Measurements from ENCODE around the gene MYO7B.

The MYO7B gene

DNA sequence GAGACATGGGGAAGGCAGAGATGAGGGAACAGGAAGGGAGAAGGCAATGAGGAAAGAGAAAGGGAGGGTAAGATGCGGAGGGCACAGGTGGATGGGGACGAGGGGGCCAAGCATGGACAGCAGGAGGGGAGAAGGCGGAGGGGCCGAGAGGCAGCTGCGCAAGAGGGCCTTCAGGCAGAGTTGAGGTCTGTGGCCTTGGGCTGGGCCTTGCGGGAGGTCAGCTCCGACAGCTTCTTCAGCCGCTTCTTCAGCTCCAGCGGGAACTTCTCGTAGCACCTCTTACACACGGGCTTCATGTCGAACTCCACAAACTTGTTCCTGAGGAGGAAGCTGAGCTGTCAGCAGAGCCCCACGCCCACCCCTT lies 103.6 kb downstream of the MYO7B start:
- no peak for DNase-seq

GRCh38 chr2:127640082-127641072 lies 104.9 kb downstream of the MYO7B start:
- no peak for DNase-seq

GRCh38 chr2:127641133-127641532 lies 105.7 kb downstream of the MYO7B start:
- DNase-seq, result no peak

DNA sequence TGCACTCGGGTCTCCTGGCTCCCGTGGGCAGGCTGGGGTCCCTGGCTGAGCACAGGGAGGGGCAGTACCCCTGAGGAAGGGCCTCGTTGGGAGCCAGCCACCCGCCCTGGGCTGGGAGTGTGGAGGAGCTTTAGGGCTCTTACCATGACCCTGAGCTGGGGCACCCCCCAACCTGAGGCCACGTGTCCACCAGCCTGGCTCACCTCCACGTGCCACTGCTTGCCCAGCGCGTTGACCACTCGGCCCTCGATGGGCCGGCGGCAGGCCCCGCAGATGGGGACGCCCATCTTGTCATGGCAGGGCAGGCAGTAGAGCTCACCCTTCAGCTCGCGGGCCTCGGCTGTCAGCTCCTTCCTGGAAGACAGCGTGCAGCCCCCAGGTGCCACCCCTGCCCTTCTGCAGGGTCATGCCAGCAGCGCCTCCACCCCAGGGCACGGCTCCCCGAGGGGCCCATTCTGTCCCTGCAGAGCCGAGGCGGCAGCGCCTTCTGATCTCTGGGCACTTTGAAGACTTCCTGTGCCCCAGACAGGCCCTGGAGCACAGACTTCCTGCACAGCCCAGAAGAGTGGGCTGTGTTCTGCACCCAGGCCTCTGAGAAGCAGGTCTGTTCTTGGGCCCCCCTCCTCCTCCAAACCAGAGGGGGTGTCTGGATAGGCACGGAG lies 106.5 kb downstream of the MYO7B start:
- DNase-seq, result no peak

DNA sequence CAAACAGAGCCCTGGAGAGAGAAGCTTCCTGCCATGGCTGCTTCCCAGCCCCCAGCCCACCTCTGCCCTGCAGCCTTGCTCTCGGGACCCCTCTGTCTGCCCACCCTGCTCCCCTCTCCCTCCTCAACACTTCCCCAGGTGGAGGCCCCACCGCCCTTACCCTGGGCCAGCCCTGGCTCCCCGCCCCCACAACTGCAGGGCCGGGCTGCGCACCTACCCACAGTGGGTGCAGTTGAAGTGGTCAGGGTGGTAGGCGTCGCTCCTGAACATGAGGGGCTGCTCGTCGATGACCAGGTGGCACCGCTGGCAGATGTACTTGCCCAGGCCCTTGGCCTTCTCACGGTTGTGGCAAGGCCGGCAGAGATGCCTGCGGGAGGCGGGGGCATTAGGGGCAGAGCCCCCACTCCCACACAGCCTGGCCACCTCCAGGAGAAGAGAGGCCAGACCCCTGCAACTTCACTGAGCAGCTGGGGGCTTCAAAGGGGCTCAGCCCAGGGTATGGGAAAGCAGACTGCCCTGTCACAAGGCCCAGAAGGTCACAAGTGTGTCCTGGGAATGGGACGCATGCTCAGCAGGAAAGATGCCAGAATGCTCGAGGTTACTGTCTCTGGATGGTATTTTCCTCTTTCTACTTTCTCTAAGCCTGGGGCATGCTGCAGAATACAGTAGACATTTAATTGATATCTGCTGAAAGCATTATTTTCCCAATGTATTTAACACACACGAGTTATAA lies 107.4 kb downstream of the MYO7B start:
- DNase-seq, result no peak

DNA sequence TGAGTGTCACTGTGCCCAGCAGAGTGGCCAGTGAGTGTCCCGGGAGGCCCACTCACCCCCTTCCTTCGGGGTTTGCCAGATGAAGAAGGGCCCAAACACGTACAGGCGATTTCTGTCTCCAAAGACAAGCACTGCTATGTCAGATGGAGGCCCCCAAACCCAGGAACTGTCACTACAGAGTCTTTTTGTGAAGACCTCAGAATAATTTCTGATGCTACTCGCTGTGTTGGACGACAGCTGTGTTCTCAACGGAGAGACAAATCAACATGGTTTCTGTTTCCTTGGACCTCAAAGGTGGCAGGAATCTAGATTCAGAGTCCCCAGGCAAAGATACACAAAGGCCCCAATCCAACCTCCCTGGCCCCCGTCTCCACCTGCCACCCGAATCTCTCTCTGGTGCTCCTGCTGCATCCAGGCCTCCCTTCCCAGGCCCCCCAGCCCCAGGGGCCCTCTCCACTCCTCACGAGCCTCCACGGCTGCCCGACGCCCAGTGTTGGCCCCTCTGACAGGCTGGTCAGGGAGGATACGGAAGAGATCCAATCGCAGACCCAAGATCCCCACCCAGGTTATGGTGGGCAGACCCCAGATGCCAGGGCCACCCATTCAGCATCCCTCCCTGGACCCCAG lies 108.1 kb downstream of the MYO7B start:
- DNase-seq, result no peak

DNA sequence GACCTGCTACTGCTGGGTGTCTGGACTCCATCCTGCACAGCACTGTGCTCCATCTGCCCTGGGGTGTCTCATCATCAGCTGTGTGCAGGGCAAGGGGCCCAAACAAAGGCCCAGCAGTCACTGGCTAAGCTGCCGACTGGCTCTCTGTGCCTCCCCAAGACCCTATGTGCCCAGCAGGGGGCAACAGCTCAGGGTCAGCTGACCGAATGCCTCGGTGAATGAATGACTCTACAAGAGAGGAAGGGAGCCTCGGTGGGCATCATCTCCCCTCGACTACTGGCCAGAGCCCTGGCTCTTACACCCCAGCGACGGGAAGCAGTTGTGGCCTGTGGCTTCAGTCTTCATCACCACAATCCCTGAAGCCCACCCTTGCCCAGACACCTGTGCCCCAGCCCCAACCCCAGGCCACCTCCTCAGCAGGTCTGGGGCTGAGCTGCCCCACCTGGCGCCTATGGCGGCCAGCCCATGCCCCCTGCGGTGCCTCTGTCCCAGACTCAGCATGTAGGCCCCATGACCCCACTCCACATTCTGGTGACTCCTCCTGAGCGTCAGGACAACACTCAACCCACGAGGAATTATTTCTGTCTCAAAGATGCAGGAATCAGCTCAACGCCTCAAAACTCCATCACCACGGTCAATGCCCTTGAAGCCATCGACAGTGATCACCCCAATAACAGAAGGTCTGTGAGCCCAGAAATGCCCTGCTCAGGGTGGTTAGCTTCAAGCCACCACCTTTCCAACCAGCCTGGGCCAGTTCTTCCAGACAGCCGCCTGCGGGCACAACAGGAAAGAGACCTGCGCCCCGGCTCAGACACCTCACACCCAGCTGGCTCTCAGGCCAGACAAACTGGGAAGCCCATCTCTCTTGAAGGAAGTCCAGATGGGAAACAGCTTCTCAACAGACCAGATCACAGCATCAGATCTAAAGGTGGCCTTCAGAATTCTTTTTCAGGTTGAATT lies 108.9 kb downstream of the MYO7B start:
- no peak for DNase-seq

DNA sequence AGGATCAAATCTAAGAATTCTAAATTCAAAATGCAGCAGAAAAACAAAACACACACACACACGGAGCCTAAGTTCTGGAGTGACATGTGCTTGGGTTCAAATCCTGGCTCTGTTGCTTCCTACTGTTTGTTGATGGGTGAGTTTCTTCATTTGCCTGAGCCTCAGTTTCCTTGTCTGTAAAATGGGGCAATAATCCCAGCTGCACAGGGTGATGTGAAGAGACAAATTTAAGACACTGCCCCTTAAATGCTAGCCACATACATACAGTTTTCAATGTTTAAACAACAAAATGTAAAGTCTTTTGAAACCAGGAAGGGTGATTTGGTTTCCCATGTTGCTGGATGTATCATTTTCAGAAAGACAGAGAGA lies 109.5 kb downstream of the MYO7B start:
- no peak for DNase-seq

GRCh38 chr2:127645395-127646291 lies 110.2 kb downstream of the MYO7B start, which contains the start of gene GPR17:
Gene GPR17, plus strand, starts transcription at chr2:127646153. Its CDS starts 4,583 bp downstream, at chr2:127650736.
- no peak for DNase-seq

- no peak for DNase-seq
Measured at GRCh38 chr2:127646487-127647241, 111.2 kb downstream of the MYO7B start.

DNA sequence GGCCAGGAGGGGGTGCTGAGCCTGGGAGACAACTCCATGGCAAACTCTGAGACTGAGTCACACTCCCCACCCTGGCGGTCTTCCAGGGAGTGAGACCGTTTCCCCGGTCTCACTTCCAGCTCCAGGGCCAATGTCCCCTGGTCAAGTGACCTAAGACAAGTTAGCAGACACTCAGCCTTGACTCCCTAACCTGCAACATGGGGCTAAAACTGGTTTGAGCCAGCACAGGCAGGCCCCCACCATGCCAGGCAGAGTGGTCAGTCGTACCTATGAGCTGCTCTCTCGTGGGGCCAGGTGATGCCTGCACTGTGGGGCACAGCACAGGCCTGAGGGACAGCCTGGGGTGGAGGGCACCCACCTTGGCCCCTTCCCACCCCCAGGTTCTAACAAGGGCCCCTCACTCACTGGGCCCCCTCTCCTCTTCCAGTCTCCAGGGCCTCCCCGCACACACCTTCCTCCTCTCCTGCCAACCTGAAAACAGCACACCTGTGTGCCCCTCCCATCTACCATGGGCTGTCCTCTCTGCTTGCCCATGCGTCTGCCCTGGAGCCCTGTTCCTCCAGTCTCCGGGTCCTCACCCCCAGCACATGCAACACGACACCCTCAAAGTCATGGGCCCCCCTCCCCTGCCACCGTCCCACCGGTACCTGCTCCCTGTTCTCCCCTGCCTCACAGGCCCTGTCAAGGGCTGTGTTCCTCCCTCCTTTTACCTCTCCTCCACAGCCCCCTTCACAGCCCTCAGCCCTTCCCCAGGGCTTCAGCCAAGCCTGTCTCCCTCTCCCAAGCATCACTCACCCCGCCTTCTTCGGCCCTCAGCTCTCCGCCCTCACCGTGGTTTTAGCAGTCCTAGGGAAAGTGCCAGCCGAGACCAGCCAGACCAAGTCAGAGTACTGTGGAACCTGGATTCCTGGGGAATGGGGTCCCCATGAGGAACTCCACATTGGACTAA lies 112.0 kb downstream of the MYO7B start:
- DNase-seq, result no peak

GRCh38 chr2:127648321-127648720 lies 112.8 kb downstream of the MYO7B start:
- no peak for DNase-seq

DNA sequence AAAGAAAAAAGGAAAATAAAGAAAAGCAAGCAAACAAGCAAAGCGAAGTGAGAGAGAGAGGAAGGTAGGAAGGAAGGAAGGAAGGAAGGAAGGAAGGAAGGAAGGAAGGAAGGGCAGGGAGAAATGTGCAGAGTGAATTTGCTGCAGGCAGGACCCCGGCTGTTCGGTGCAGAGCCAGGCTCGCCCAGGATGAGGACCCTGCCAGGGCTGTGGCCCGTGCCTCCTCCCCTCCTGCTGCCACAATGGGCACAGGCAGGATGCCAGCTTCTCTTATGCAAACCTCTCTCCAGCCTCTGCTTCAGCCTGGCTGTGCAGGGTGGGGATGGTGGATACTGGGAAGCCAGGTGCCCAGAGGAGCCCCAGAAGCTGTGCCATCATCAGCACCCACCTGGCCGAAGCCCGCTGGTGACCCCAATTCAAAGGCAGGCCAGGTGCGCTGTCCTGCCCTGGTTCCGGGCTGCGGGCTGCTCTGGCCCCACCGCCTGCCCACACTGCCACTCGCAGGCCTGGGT lies 113.7 kb downstream of the MYO7B start:
- no peak for DNase-seq

DNA sequence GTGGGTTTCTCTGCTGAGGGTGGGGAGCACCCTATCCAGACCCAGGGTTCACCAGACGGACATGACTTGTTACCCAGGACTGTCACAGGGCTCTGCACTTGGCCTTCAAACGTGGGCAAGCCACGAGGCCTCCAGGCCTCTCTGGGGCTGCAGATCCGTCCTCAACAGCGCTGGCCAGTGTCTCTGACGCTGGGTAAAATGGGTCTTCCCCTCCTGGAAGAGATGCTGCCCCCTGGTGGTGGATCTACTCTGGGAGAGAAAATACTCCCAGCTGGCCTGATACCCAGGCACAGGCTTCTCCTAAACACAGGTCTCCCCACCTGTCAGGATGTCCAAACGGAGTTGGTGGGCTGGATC lies 114.2 kb downstream of the MYO7B start:
- DNase-seq, result peak; percentile 60

DNA sequence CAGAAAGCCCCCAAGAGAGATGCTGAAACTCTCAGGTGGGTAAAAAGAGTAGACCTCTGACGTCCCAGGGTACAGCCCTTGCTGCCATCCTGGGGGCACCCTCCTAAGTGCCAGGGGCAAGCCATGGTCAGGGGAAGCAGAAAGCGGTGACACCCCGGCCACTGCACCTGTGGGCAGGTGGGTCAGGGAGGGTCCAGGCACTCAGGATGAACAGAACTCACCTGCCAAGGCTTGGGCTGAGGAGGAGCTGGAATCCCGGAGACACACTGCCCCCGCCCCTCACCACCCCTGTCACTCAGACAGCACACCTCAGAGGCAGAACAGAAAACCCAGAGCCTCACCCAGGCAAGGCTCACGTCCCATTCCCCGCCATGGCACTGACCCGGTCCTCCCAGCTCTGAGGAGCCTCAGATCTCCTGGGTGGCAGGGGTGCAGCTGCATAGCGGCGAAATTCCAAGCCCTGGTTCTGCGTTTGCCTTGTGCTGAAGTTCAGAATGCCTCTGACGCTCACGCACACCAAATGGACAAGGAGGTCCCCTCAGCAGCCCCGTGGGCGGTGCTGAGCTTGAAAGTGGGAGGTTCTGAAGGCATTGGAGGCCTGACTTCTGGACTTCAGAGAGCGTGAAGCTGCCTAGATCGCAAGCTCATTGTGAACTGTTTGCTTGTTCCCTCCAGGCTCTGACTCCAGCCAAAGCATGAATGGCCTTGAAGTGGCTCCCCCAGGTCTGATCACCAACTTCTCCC lies 114.7 kb downstream of the MYO7B start:
- DNase-seq, result no peak

DNA sequence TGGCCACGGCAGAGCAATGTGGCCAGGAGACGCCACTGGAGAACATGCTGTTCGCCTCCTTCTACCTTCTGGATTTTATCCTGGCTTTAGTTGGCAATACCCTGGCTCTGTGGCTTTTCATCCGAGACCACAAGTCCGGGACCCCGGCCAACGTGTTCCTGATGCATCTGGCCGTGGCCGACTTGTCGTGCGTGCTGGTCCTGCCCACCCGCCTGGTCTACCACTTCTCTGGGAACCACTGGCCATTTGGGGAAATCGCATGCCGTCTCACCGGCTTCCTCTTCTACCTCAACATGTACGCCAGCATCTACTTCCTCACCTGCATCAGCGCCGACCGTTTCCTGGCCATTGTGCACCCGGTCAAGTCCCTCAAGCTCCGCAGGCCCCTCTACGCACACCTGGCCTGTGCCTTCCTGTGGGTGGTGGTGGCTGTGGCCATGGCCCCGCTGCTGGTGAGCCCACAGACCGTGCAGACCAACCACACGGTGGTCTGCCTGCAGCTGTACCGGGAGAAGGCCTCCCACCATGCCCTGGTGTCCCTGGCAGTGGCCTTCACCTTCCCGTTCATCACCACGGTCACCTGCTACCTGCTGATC lies 115.4 kb downstream of the MYO7B start:
- DNase-seq, result no peak

DNA sequence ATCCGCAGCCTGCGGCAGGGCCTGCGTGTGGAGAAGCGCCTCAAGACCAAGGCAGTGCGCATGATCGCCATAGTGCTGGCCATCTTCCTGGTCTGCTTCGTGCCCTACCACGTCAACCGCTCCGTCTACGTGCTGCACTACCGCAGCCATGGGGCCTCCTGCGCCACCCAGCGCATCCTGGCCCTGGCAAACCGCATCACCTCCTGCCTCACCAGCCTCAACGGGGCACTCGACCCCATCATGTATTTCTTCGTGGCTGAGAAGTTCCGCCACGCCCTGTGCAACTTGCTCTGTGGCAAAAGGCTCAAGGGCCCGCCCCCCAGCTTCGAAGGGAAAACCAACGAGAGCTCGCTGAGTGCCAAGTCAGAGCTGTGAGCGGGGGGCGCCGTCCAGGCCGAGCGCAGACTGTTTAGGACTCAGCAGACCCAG lies 115.9 kb downstream of the MYO7B start:
- no peak for DNase-seq

Data from NCI-H1105 (cell line).